Measurements from ENCODE around the gene AGTPBP1. TPM values are rescaled to one million over a fixed set of nuclear protein-coding genes. Genes with fewer than 3 reads are reported as not detected.
"Not testable (repeated sequence)": the region's sequence is repeated elsewhere in the genome, so short reads cannot be mapped to it uniquely, and the experiment has no call there.

AGTPBP1 gene, protein sequence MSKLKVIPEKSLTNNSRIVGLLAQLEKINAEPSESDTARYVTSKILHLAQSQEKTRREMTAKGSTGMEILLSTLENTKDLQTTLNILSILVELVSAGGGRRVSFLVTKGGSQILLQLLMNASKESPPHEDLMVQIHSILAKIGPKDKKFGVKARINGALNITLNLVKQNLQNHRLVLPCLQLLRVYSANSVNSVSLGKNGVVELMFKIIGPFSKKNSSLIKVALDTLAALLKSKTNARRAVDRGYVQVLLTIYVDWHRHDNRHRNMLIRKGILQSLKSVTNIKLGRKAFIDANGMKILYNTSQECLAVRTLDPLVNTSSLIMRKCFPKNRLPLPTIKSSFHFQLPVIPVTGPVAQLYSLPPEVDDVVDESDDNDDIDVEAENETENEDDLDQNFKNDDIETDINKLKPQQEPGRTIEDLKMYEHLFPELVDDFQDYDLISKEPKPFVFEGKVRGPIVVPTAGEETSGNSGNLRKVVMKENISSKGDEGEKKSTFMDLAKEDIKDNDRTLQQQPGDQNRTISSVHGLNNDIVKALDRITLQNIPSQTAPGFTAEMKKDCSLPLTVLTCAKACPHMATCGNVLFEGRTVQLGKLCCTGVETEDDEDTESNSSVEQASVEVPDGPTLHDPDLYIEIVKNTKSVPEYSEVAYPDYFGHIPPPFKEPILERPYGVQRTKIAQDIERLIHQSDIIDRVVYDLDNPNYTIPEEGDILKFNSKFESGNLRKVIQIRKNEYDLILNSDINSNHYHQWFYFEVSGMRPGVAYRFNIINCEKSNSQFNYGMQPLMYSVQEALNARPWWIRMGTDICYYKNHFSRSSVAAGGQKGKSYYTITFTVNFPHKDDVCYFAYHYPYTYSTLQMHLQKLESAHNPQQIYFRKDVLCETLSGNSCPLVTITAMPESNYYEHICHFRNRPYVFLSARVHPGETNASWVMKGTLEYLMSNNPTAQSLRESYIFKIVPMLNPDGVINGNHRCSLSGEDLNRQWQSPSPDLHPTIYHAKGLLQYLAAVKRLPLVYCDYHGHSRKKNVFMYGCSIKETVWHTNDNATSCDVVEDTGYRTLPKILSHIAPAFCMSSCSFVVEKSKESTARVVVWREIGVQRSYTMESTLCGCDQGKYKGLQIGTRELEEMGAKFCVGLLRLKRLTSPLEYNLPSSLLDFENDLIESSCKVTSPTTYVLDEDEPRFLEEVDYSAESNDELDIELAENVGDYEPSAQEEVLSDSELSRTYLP
- total RNA-seq, result 10 to 100 TPM; 42.5 to 54.8 (median 48.8) TPM
- 11.0 TPM for polyA plus RNA-seq
- long read RNA-seq, donor 1, full-length matches to known transcripts, result 27 of 43 reads
- long read RNA-seq, donor 1, partial matches to known transcripts, result 9 of 43 reads
- long read RNA-seq, donor 1, other reads (novel, unspliced or antisense), result 7 of 43 reads
- long read RNA-seq, donor 2, full-length matches to known transcripts, result 17 of 24 reads
- long read RNA-seq, donor 2, partial matches to known transcripts, result 2 of 24 reads
- long read RNA-seq, donor 2, other reads (novel, unspliced or antisense), result 5 of 24 reads
- long read RNA-seq, donor 3, full-length matches to known transcripts, result 54 of 86 reads
- long read RNA-seq, donor 3, partial matches to known transcripts, result 10 of 86 reads
- long read RNA-seq, donor 3, other reads (novel, unspliced or antisense), result 22 of 86 reads
- long read RNA-seq, donor 4, full-length matches to known transcripts, result 22 of 39 reads
- long read RNA-seq, donor 4, partial matches to known transcripts, result 6 of 39 reads
- long read RNA-seq, donor 4, other reads (novel, unspliced or antisense), result 11 of 39 reads

DNA sequence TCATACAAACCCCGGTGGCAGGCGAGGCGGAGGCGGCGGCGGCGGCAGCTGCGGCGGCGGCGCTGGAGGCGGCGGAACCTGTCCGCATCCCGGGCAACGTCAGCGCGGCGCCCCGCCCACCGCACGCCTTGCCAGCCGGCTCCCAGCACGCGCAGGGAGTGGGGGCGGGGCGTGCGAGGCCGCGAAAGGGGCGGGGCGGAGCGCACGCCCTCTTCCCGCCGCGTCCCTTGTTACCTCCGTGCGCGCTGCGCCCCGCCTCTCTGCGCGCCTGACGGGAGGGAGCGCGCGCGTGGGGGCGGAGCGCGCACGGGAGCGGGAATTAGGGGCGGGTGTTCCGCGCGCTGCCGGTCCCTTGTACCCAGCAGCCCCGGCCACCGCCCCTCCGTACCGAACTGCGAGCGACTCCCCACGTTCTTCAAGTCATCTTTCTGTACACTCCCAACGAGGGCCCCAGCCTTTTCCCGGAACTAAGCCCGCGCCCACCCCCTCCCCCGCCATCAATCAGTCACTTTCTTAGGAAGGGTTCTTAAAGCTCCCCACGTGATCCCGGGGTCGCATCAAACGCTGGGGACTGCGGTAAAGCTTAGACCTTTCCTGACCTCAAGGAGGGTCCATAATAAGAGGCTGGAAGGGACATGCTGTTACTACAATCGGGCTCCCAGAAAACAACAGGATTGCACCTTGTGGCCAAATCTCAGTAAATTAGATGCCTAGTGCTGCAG is at the start of gene AGTPBP1:
AGTPBP1 (minus strand) TSS at position 80 of the 722 bp plus-strand sequence. CDS start 29,421 bp downstream, outside the sequence.
- under 1% methylated on average over 77 of the region's 77 CpGs for WGBS
- peak; percentile 99 for ATAC-seq
- H3K4me1 ChIP-seq (ENCODE audit: control insufficient read depth, insufficient read depth, low read length), result no peaks in the 10 kb centered on the region
- no peaks in the 10 kb centered on the region for H3K9me3 ChIP-seq (ENCODE audit: control insufficient read depth, low read length)
- no peaks in the 10 kb centered on the region for H3K27me3 ChIP-seq (ENCODE audit: control insufficient read depth, insufficient read depth)
- peak within 1 kb of the TSS; percentile 50 for H3K4me3 ChIP-seq (ENCODE audit: low read length)
- peak; percentile 96 to 99 (median 99) for DNase-seq
- intact Hi-C loops (cut with DNase I), result no loop called here
- peak within 1 kb of the TSS; percentile 66 for H3K27ac ChIP-seq (ENCODE audit: low read length)

GRCh38 chr9:85786116-85786515 is 44.4 kb upstream of the AGTPBP1 start:
- DNase-seq; H3K27me3 ChIP-seq (ENCODE audit: control insufficient read depth, insufficient read depth); H3K27ac ChIP-seq (ENCODE audit: low read length); H3K9me3 ChIP-seq (ENCODE audit: control insufficient read depth, low read length); H3K4me1 ChIP-seq (ENCODE audit: control insufficient read depth, insufficient read depth, low read length); H3K4me3 ChIP-seq (ENCODE audit: low read length): not testable (repeated sequence)
- peak; percentile 56 to 69 for ATAC-seq
- intact Hi-C loops (cut with DNase I), result loop anchor here in 1 of 4 donors (10.0 kb wide), 1 partner anchor 81 kb away; no protein-coding TSS in a partner anchor
- 5% methylated on average over 6 of the region's 7 CpGs for WGBS

GRCh38 chr9:85773844-85774243 is 32.1 kb upstream of the AGTPBP1 start:
- DNase-seq; H3K27me3 ChIP-seq (ENCODE audit: control insufficient read depth, insufficient read depth); H3K27ac ChIP-seq (ENCODE audit: low read length); ATAC-seq; intact Hi-C loops (cut with DNase I); H3K4me3 ChIP-seq (ENCODE audit: low read length); H3K9me3 ChIP-seq (ENCODE audit: control insufficient read depth, low read length); H3K4me1 ChIP-seq (ENCODE audit: control insufficient read depth, insufficient read depth, low read length): not testable (repeated sequence)
- WGBS, result 86% methylated on average over 7 of the region's 7 CpGs

DNA sequence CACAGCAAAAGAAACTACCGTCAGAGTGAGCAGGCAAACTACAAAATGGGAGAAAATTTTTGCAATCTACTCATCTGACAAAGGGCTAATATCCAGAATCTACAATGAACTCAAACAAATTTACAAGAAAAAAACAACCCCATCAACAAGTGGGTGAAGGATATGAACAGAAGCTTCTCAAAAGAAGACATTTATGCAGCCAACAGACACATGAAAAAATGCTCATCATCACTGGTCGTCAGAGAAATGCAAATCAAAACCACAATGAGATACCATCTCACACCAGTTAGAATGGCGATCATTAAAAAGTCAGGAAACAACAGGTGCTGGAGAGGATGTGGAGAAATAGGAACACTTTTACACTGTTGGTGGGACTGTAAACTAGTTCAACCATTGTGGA is 20.0 kb upstream of the AGTPBP1 start:
- H3K4me1 ChIP-seq (ENCODE audit: control insufficient read depth, insufficient read depth, low read length); H3K27ac ChIP-seq (ENCODE audit: low read length); intact Hi-C loops (cut with DNase I); DNase-seq; H3K27me3 ChIP-seq (ENCODE audit: control insufficient read depth, insufficient read depth); ATAC-seq; H3K9me3 ChIP-seq (ENCODE audit: control insufficient read depth, low read length); H3K4me3 ChIP-seq (ENCODE audit: low read length): not testable (repeated sequence)
- 81% methylated on average over 2 of the region's 3 CpGs for WGBS

GRCh38 chr9:85757716-85758115 is 16.0 kb upstream of the AGTPBP1 start:
- intact Hi-C loops (cut with DNase I); ATAC-seq; H3K4me3 ChIP-seq (ENCODE audit: low read length); H3K27ac ChIP-seq (ENCODE audit: low read length); DNase-seq; H3K9me3 ChIP-seq (ENCODE audit: control insufficient read depth, low read length); H3K27me3 ChIP-seq (ENCODE audit: control insufficient read depth, insufficient read depth); H3K4me1 ChIP-seq (ENCODE audit: control insufficient read depth, insufficient read depth, low read length): not testable (repeated sequence)
- WGBS, result 70% methylated on average over 2 of the region's 2 CpGs

DNA sequence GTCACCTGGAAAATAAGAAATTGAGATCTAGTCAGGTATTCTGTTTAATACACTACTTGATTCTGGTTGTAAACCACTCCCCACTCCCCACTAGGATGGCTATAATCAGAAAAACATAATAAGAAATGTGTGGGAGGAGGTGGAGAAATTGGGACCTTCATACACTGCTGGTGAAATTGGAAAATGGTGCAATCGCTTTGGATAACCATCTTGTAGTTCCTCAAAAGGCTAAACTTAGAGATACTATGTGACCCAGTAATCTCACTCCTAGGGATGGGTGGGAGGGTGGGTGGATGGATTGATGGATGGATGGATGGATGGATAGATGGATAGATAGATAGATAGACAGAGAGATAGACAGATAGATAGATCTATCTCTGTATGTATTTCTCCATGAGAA is 14.5 kb upstream of the AGTPBP1 start:
- intact Hi-C loops (cut with DNase I); ATAC-seq; H3K4me1 ChIP-seq (ENCODE audit: control insufficient read depth, insufficient read depth, low read length); H3K27me3 ChIP-seq (ENCODE audit: control insufficient read depth, insufficient read depth); H3K27ac ChIP-seq (ENCODE audit: low read length); H3K9me3 ChIP-seq (ENCODE audit: control insufficient read depth, low read length); H3K4me3 ChIP-seq (ENCODE audit: low read length); DNase-seq: not testable (repeated sequence)
- WGBS, result 85% methylated on average over 1 of the region's 1 CpG

- Histone ChIP-seq H3K4me3 (ENCODE audit: low read length) (no peak overlapping the region), H3K4me1 (ENCODE audit: control insufficient read depth, insufficient read depth, low read length) (no peaks in the 10 kb centered on the region), H3K27me3 (ENCODE audit: control insufficient read depth, insufficient read depth) (no peaks in the 10 kb centered on the region), H3K9me3 (ENCODE audit: control insufficient read depth, low read length) (no peaks in the 10 kb centered on the region), H3K27ac (ENCODE audit: low read length) (no peak overlapping the region)
- intact Hi-C loops (cut with DNase I), result no loop called here
- DNase-seq (no peak), ATAC-seq (no peak)
- 92% methylated on average over 2 of the region's 2 CpGs for WGBS
Observed at GRCh38 chr9:85746309-85746708, 4.6 kb upstream of the AGTPBP1 start.

DNA sequence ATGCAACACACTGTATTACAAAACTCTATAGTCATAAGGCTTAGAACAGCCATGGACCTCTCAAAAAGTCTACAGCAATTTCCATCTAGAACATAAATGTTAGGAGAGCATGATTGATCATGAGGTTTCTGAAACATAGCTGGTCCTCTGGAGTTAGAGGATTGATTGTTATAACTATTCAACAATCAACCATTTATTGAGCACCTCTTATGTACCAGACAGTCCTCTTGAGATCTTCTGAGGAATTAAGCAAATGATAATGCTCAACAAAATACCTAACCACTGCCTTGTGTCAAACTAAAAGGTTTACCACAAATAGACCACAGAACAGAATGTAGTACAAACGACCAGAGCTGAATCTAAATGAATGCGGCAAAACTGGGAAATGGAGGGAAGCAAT is 3.4 kb upstream of the AGTPBP1 start:
- Histone ChIP-seq H3K9me3 (ENCODE audit: control insufficient read depth, low read length) (no peaks in the 10 kb centered on the region), H3K27me3 (ENCODE audit: control insufficient read depth, insufficient read depth) (no peaks in the 10 kb centered on the region), H3K4me1 (ENCODE audit: control insufficient read depth, insufficient read depth, low read length) (no peaks in the 10 kb centered on the region), H3K27ac (ENCODE audit: low read length) (no peak overlapping the region), H3K4me3 (ENCODE audit: low read length) (no peak overlapping the region)
- intact Hi-C loops (cut with DNase I), result no loop called here
- WGBS, result 88% methylated on average over 2 of the region's 2 CpGs
- DNase-seq (no peak), ATAC-seq (no peak)

DNA sequence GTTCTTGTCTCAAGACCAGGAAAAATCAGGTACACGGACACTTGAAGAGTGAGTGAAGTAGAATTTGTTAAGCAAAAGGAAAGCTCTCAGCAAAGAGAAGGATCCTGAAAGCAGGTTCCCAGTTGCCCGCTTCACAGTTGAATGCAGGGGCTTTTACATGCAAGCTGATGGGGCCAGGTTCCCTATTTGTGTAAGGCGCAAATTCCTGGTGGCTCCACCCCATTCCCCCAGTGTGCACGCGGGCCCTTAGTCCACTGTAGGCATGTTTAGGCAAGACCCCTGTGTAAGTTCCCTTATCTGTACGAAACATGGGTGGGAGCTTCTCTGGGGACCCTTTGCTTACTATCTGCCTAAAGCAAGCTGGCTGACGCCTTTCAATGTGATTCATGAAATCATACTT is 2.7 kb upstream of the AGTPBP1 start:
- no peak for DNase-seq
- 80% methylated on average over 7 of the region's 7 CpGs for WGBS
- no peak for ATAC-seq
- intact Hi-C loops (cut with DNase I), result no loop called here
- Histone ChIP-seq H3K9me3 (ENCODE audit: control insufficient read depth, low read length) (no peaks in the 10 kb centered on the region), H3K4me3 (ENCODE audit: low read length) (no peak overlapping the region), H3K27ac (ENCODE audit: low read length) (no peak overlapping the region), H3K4me1 (ENCODE audit: control insufficient read depth, insufficient read depth, low read length) (no peaks in the 10 kb centered on the region), H3K27me3 (ENCODE audit: control insufficient read depth, insufficient read depth) (no peaks in the 10 kb centered on the region)

All from right cardiac atrium (tissue), 5 donors.